ENCODE results near the gene TARS3.

TARS3 gene

DNA sequence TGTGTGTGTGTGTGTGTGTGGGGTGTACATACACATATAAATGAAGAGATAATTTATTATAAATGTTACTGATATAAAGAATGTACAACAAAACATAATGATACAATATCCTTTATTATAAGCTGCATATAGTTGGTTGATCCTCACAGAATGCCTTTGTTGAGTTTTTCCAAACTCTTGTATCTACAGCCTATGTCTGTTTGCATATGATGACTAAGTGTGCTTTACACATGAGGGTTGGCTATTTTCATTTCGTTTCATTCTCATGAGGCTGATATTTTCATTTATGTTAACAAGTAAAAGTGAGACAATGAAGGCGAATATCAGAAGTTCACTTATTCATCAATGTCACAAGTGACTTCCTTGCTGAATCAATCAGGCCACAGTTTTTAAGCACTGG, 117.2 kb downstream of the TARS3 start:
- DNase-seq (ENCODE audit: low read depth, low spot score), result no peak

DNA sequence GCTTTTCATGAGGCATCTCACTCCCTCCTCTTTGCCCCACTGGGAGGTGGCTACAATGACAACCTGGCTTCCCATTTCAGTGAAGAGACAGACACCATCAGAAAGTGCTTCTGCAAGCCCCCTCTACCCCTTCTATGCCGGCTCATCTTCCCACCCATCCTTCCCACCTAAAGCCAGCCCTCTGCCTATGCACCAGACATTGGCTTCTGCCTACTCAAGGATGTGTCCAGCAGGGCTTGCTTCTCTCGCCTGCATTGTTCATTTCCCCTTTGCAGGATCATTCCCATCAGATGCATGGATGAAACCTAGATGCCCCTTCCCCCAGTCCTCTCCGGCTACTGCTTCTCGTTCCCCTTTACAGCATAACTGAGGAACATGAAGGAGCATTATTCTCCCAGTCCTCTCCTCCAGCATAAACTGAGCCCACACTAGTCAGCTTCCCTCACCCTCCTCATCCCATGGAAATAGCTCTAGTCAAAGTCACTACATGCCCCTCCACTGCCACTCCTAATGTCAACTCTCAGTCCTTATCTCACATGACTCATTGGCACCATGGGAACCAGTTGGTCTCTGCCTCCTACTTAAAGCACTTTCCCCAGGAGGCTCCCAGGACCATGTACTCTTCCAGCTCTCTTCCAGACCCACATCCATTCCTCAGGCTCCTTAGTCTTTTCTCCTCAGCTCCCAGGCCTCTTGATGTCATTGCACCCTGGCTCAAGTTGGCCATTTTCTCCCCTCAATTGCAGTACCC, 120.0 kb downstream of the TARS3 start:
- DNase-seq (ENCODE audit: low read depth, low spot score), result no peak

Measured in activated CD4-positive, CD25-positive, alpha-beta regulatory T cell treated with anti-CD3 and anti-CD28 coated beads, Interleukin-2, amount 50 U/mL, for 16 hours (primary cell).